ENCODE data around the gene SMARCAL1. TPM values are rescaled to one million over a fixed set of nuclear protein-coding genes. Genes with fewer than 3 reads are reported as not detected.

The SMARCAL1 gene
- total and polyA plus RNA-seq, 2 of the 13 experiments (the other 11 are each of a cell fraction or from before 2014, with no cell fraction given): 12.7 to 21.3 TPM

- TF ChIP-seq KAT8 (CRISPR knock-in tag; IDR thresholded peaks at IDR 0.05): peak; percentile 97
- no peak for TF ChIP-seq CENPBD1 (CRISPR knock-in tag; IDR thresholded peaks at IDR 0.05; ENCODE audit: borderline replicate concordance, low read depth)
- no peak for TF ChIP-seq FOXA1 (IDR thresholded peaks at IDR 0.05)
- TF ChIP-seq FOXA1 (CRISPR knock-in tag; IDR thresholded peaks at IDR 0.05): no peak; the same call in 1 of the 2 replicates
- TF ChIP-seq ZNF414 (CRISPR knock-in tag; IDR thresholded peaks at IDR 0.05): peak; percentile 89
- TF ChIP-seq BCL3 (CRISPR knock-in tag; IDR thresholded peaks at IDR 0.05): peak; percentile 87
- no peak for TF ChIP-seq SRSF4 (IDR thresholded peaks at IDR 0.05; ENCODE audit: low read depth, low read length, poor library complexity, severe bottlenecking)
- TF ChIP-seq GMEB2 (CRISPR knock-in tag; IDR thresholded peaks at IDR 0.05; ENCODE audit: low read depth): no peak; the same call in 1 of the 2 replicates
- peak; percentile 38; the same call in 1 of the 2 replicates for TF ChIP-seq ZNF24 (IDR thresholded peaks at IDR 0.05)
- no peak for TF ChIP-seq NR2F6 (IDR thresholded peaks at IDR 0.05)
- TF ChIP-seq NR2F6 (CRISPR knock-in tag; IDR thresholded peaks at IDR 0.05): peak; percentile 68
- no peak for TF ChIP-seq ZNF724P (CRISPR knock-in tag; IDR thresholded peaks at IDR 0.05; ENCODE audit: borderline replicate concordance)
- peak; percentile 90 for TF ChIP-seq ZBED4 (CRISPR knock-in tag; IDR thresholded peaks at IDR 0.05; ENCODE audit: borderline replicate concordance)
- no peak for TF ChIP-seq MATR3 (CRISPR knock-in tag; IDR thresholded peaks at IDR 0.05)
- no peak for TF ChIP-seq FOXM1 (CRISPR knock-in tag; IDR thresholded peaks at IDR 0.05)
- peak; percentile 92 for TF ChIP-seq AKAP8 (CRISPR knock-in tag; IDR thresholded peaks at IDR 0.05)
- no peak; the same call in none of the 2 replicates for TF ChIP-seq GLMP (CRISPR knock-in tag; IDR thresholded peaks at IDR 0.05; ENCODE audit: borderline replicate concordance)
- TF ChIP-seq RARA (CRISPR knock-in tag; IDR thresholded peaks at IDR 0.05): peak; percentile 62; the same call in 1 of the 2 replicates
- peak; percentile 82; the same call in 1 of the 2 replicates for TF ChIP-seq TOPORS (CRISPR knock-in tag; IDR thresholded peaks at IDR 0.05)
- peak; percentile 91 for TF ChIP-seq ETV5 (CRISPR knock-in tag; IDR thresholded peaks at IDR 0.05; ENCODE audit: borderline replicate concordance)
- no peak for TF ChIP-seq MLLT10 (CRISPR knock-in tag; IDR thresholded peaks at IDR 0.05)
Measured at GRCh38 chr2:216498379-216499352, 86.4 kb downstream of the SMARCAL1 start, which contains the start of gene RPL37A (continued).
